ENCODE data around the gene MAP6D1.
A peak's percentile ranks its signal among the peaks of the same experiment; 100 is the strongest.

Gene MAP6D1

DNA sequence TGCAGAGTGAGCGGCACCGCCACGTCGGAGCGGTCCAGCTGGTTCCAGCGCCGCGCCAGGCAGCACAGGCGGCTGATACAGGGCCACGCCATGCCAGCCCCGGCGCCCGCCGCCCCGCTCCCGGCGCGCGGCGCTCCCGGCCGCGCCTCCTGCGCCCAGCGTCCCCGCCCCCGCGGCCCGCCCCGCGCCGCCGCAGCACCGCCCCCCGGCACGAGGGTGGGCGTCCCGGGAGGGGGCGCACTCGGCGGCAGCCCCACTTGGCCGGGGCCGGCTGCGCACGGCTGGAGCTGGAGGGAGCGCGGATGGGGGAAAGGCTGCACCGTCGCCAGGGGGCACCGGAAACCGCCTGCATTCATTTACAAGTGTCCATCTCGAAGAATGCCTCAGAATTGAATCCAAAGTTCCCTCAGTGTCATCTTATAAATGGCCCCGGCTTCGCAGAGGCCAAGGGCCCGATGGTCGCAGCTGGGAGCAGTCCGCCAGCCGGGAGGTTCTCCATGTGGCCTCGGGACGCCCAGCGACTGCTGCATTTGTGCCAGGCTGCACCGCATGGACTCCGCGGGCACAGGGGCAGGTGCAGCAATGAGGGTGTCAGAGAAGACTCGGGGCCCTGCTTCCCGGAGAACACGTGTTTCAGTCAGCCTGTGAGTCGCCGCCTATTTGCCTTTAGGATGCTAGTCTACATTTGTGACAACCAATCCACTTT lies at the start of gene MAP6D1:
Gene MAP6D1, minus strand, starts transcription at position 122 of the 706 bp plus-strand sequence. Its CDS starts 30 bp downstream, at position 92.
- DNase-seq (ENCODE audit: low spot score), result peak; percentile 91

DNA sequence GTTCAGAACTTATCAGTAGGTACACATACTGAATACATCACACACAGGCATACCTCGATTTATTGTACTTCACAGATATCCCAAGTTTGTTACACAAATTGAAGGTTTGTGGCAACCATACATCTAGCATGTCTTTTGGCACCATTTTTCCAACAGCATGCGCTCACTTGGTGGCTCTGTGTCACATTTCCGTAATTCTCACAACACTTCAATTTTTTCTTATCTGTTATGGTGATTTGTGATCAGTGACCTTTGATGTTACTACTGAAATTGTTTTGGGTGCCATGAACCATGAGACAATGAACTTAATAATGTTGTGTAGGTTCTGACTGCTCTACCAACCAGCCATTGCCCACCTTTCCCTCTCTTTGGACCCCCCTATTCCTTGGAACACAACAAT lies 48.5 kb upstream of the MAP6D1 start:
- no peak for DNase-seq (ENCODE audit: low spot score)

GRCh38 chr3:183871541-183871940 lies 46.2 kb upstream of the MAP6D1 start:
- no peak for DNase-seq (ENCODE audit: low spot score)

GRCh38 chr3:183870563-183870962 lies 45.2 kb upstream of the MAP6D1 start:
- DNase-seq (ENCODE audit: low spot score), result no peak

DNA sequence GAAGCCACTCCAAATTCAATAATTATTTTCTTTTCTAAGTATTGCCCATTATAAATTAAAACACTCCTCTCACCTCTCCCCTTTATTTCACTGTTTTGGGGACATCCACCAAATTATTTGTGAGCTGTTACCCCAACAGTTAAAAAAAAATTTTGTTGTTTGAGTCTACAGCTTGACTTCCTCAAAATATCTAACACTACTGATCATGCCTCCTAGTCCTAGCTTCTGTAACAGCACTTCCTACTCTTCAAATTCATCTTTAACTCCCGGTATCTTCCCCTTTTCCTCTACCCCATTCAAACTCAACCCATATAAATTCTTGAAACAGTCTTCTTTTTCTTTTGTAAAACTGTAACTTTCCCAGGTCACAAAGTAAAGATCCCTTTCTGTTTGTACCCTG lies 43.4 kb upstream of the MAP6D1 start:
- DNase-seq (ENCODE audit: low spot score), result no peak

- DNase-seq (ENCODE audit: low spot score), result no peak
Measured at GRCh38 chr3:183862610-183863009, 37.2 kb upstream of the MAP6D1 start.

DNA sequence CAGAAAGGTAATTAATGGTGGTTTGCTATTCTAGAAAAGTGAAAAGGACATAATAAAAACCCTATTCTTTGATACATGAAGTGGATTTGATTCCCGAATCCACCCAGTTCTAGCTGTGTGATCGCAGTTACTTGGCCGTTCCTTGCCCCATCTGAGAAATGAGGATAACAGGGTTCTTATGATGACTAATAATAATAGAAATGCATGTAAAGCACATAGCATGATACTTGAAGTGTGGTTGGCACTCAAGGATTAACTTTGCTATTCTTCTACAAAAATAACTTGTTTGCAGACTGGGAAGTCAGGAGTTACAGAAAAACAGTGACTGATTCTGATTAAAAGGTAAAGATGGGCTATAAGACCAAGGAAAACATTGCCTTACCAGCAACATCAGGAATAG lies 32.5 kb upstream of the MAP6D1 start:
- no peak for DNase-seq (ENCODE audit: low spot score)

DNA sequence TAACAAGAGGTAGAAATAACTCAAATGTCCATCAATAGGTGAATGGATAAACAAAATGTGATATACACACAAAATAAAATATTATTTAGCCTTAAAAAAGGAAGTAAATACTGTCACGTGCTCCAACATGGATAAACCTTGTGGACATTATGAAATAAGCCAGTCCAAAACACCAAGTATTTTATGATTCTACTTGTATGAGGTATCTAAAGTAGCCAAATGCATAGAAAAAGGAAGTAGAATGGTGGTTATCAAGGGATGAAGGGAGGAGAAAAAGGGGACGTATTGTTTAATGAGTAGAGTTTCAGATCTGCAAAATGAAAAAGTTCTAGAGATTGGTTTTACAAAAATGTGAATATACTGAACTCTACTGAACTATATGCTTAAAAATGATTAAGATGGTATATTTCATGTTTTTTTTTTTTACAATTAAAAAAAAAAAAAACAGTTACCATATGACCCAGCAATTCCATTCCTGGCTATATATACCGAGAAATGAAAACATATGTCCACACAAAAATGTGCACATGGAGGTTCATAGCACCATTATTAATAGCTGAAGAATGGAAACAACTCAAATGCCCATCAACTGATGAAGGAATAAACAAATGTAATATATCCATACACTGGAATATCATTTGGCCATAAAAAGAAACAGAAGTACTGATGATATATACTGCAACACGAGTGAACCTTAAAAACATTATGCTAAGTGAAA lies 29.1 kb upstream of the MAP6D1 start:
- no peak for DNase-seq (ENCODE audit: low spot score)

DNA sequence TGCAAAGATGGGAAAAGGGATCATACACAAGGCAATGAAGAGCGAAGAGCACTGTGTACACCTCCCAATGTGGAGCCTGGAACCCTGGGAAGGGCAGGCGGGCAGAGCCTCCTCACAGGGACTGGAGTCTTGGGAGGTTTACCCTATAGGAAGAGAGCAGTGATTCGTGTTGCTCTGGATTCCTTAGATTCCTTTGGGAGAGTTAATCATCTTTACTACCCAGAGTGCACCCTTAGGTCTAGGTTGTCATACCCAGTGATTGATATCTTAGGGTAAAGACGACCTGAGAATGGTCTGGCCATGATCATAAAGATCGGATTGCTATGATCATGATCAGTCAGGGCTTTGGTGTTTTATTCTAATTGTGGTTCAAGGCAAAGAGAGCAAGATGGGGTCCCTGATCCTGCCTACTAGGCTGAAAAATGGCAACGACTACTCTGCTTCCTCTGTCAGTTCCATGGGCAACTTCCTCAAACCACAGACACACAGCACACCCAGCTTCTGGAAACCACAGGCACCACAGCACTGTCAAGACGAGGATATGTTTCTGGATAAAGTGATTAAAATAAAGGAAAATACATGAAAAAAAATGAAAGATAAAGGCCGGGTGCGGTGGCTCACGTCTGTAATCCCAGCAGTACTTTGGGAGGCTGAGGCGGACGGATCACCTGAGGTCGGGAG lies 20.4 kb upstream of the MAP6D1 start:
- DNase-seq (ENCODE audit: low spot score), result no peak

- no peak for DNase-seq (ENCODE audit: low spot score)
Measured at GRCh38 chr3:183845090-183845489, 19.7 kb upstream of the MAP6D1 start.

- DNase-seq (ENCODE audit: low spot score), result peak; percentile 43
Measured at GRCh38 chr3:183844606-183845005, 19.2 kb upstream of the MAP6D1 start.

GRCh38 chr3:183839751-183840150 lies 14.4 kb upstream of the MAP6D1 start:
- DNase-seq (ENCODE audit: low spot score), result no peak

GRCh38 chr3:183837894-183838293 lies 12.5 kb upstream of the MAP6D1 start:
- no peak for DNase-seq (ENCODE audit: low spot score)

- DNase-seq (ENCODE audit: low spot score), result no peak
Measured at GRCh38 chr3:183837390-183837789, 12.0 kb upstream of the MAP6D1 start.

- no peak for DNase-seq (ENCODE audit: low spot score)
Measured at GRCh38 chr3:183833516-183833915, 8.1 kb upstream of the MAP6D1 start.

- no peak for DNase-seq (ENCODE audit: low spot score)
Measured at GRCh38 chr3:183830187-183830586, 4.8 kb upstream of the MAP6D1 start.

- DNase-seq (ENCODE audit: low spot score), result no peak
Measured at GRCh38 chr3:183829466-183829865, 4.1 kb upstream of the MAP6D1 start.

- no peak for DNase-seq (ENCODE audit: low spot score)
Measured at GRCh38 chr3:183828538-183828870, 3.1 kb upstream of the MAP6D1 start.

- no peak for DNase-seq (ENCODE audit: low spot score)
Measured at GRCh38 chr3:183827809-183828537, 2.6 kb upstream of the MAP6D1 start.

GRCh38 chr3:183826448-183827250 lies 1.3 kb upstream of the MAP6D1 start:
- DNase-seq (ENCODE audit: low spot score), result no peak

DNA sequence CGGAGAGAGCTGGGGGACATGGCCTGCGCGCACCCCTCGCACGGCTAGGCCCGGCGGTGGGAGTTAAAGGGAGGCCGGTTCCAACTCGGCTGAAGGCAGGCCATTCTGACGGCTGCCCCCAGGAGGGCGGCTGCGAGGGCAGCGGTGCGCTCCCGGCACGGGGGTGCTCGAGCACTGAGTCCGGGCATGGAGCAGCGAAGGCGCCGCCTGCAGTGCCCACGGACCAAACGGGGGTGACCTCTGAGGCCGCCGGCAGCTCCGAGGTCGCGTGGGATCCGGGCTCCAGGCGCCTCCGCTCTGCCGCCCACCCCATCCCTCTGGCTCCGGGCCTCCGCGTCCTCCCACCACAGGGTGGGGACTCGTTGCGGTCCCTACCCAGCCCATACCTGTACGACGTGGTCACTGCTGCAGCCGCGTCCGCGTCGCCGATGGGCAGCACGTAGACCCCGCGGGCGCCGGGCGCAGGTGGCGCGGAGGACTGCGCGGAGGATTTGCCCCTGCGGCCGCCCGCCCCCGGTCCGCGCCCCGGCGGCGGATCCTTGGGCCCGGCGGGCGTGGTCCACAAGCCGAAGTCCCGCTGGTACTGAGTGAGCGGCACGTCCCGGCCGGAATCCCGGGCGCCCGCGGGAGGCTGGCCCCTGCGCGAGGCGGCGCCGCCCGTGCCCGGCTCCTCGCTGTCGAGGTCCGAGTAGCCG lies 469 bp downstream of the MAP6D1 start:
- peak; percentile 79 for DNase-seq (ENCODE audit: low spot score)

Data from GM03348 (cell line).